ENCODE measurements around the gene CHD9NB. TPM values are rescaled to one million over a fixed set of nuclear protein-coding genes. Genes with fewer than 3 reads are reported as not detected.

CHD9NB gene
- polyA plus RNA-seq, 1 experiment: 0.78 TPM

- CTCF ChIA-PET: no interaction called here
Measured at GRCh38 chr16:52997922-52998321, 54.8 kb downstream of the CHD9NB start.

GRCh38 chr16:52994942-52995341 is 57.8 kb downstream of the CHD9NB start:
- ChIA-PET CTCF (no interaction called here), POLR2A (no interaction called here)
- DNase-seq (ENCODE audit: low read depth): no peak
- Histone ChIP-seq H3K27me3 (ENCODE audit: control insufficient read depth, insufficient read depth, low read length) (no peaks in the 10 kb centered on the region), H3K4me3 (ENCODE audit: low read depth, low read length) (no peak overlapping the region), H3K36me3 (ENCODE audit: control insufficient read depth, insufficient read depth, low read length) (no peaks in the 10 kb centered on the region)
- no peak for TF ChIP-seq CTCF (IDR thresholded peaks at IDR 0.05; ENCODE audit: insufficient read depth, low read depth, low read length)

More at GRCh38 chr16:52997922-52998321, 54.8 kb downstream of the CHD9NB start:
- Histone ChIP-seq H3K27me3 (ENCODE audit: control insufficient read depth, insufficient read depth, low read length) (no peaks in the 10 kb centered on the region), H3K4me3 (ENCODE audit: low read depth, low read length) (no peak overlapping the region), H3K36me3 (ENCODE audit: control insufficient read depth, insufficient read depth, low read length) (no peaks in the 10 kb centered on the region)
- TF ChIP-seq CTCF (IDR thresholded peaks at IDR 0.05; ENCODE audit: insufficient read depth, low read depth, low read length): no peak
- no peak for DNase-seq (ENCODE audit: low read depth)
- POLR2A ChIA-PET: no interaction called here

GRCh38 chr16:52993179-52993578 is 59.5 kb downstream of the CHD9NB start:
- POLR2A ChIA-PET: no interaction called here
- no peak for TF ChIP-seq CTCF (IDR thresholded peaks at IDR 0.05; ENCODE audit: insufficient read depth, low read depth, low read length)
- DNase-seq (ENCODE audit: low read depth): no peak
- Histone ChIP-seq H3K36me3 (ENCODE audit: control insufficient read depth, insufficient read depth, low read length) (no peaks in the 10 kb centered on the region), H3K4me3 (ENCODE audit: low read depth, low read length) (no peak overlapping the region), H3K27me3 (ENCODE audit: control insufficient read depth, insufficient read depth, low read length) (no peaks in the 10 kb centered on the region)
- CTCF ChIA-PET: interaction anchor here (1.5 to 1.8 kb wide), 2 partner anchors 16 to 29 kb away, joined by 3 to 4 read pairs; no protein-coding TSS in a partner anchor

- ChIA-PET CTCF (no interaction called here), POLR2A (no interaction called here)
- no peak for TF ChIP-seq CTCF (IDR thresholded peaks at IDR 0.05; ENCODE audit: insufficient read depth, low read depth, low read length)
- no peaks in the 10 kb centered on the region for H3K27me3 ChIP-seq (ENCODE audit: control insufficient read depth, insufficient read depth, low read length)
- no peaks in the 10 kb centered on the region for H3K36me3 ChIP-seq (ENCODE audit: control insufficient read depth, insufficient read depth, low read length)
- H3K4me3 ChIP-seq (ENCODE audit: low read depth, low read length): no peak overlapping the region
- no peak for DNase-seq (ENCODE audit: low read depth)
Measured at GRCh38 chr16:52991572-52991971, 61.1 kb downstream of the CHD9NB start.

Other genes starting within 250 kb of the CHD9NB start
- 13.1 and 30.0 TPM in 2 replicates for gene CHD9, start 2.1 kb upstream of the CHD9NB start, polyA plus RNA-seq (2011; rRNA removed)